Type B pancreatic cell (in vitro differentiated cells): Measurements from ENCODE around the gene RNF220. TPM values are rescaled to one million over a fixed set of nuclear protein-coding genes. Genes with fewer than 3 reads are reported as not detected.

ENCODE experiments used
- DNase-seq: peaks from one replicate; pipeline ENCODE4 v3.0.0; 2021; ENCODE audit warnings: mixed read lengths; ENCODE audit not compliant: unreplicated experiment; ENCODE audit errors: extremely low spot score
- H3K27ac Mint-ChIP-seq: 2 replicates; pipeline ENCODE4 v1.8.0; 2021; ENCODE audit warnings: mild to moderate bottlenecking, mixed read lengths
- H3K27me3 Mint-ChIP-seq: 2 replicates; pipeline ENCODE4 v1.8.0; 2021; ENCODE audit warnings: mixed read lengths
- H3K36me3 Mint-ChIP-seq: 2 replicates; pipeline ENCODE4 v1.8.0; 2021; ENCODE audit warnings: mixed read lengths
- H3K4me1 Mint-ChIP-seq: one replicate; pipeline ENCODE4 v1.8.0; 2021; ENCODE audit warnings: mixed read lengths; ENCODE audit not compliant: unreplicated experiment
- H3K4me3 Mint-ChIP-seq: 2 replicates; pipeline ENCODE4 v1.8.0; 2021; ENCODE audit warnings: mild to moderate bottlenecking, mixed read lengths
- H3K9me3 Mint-ChIP-seq: 2 replicates; pipeline ENCODE4 v1.8.0; 2021; ENCODE audit warnings: mixed read lengths
- total RNA-seq: library from RNA; stranded (reverse); gene quantifications from 2 replicates; pipeline ENCODE4 v1.2.1, GENCODE V29; 2021; ENCODE audit warnings: low replicate concordance
- TF ChIP-seq, protein P1 (sequence below): fragments of 200-600 bp; sonication (generic); conservative IDR thresholded peaks from 2 replicates; pipeline ENCODE4 v1.5.0; 2021; ENCODE audit warnings: antibody characterized with exemption, mild to moderate bottlenecking

The RNF220 gene
- total RNA-seq, 1 donor from 2014 or later, result 87.1 TPM

DNA sequence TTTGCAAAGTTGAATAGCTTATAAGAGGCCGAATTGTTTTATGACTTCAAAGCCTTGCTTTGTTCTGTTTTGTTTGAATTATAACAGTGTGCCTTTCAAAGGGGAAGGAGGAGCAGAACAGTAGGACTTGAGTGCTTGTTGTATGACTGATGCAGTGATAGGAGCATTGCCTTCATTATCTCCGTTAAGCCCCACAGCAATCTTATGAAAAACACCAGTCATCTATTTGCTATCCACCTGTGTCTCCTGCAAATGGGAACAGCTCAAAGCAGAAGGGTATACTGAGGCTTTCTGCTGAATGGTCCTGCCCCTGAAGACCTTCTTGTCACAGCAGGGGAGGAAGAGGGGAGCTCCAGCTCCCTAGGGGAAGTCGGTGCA, 127.5 kb downstream of the RNF220 start:
- DNase-seq, result no peak
- H3K36me3 Mint-ChIP-seq, result no peaks in the 10 kb centered on the region
- peaks cover 6% of the 10 kb centered on the region for H3K4me1 Mint-ChIP-seq
- TF ChIP-seq, protein P1, sequence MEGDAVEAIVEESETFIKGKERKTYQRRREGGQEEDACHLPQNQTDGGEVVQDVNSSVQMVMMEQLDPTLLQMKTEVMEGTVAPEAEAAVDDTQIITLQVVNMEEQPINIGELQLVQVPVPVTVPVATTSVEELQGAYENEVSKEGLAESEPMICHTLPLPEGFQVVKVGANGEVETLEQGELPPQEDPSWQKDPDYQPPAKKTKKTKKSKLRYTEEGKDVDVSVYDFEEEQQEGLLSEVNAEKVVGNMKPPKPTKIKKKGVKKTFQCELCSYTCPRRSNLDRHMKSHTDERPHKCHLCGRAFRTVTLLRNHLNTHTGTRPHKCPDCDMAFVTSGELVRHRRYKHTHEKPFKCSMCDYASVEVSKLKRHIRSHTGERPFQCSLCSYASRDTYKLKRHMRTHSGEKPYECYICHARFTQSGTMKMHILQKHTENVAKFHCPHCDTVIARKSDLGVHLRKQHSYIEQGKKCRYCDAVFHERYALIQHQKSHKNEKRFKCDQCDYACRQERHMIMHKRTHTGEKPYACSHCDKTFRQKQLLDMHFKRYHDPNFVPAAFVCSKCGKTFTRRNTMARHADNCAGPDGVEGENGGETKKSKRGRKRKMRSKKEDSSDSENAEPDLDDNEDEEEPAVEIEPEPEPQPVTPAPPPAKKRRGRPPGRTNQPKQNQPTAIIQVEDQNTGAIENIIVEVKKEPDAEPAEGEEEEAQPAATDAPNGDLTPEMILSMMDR, result no peak
- H3K4me3 Mint-ChIP-seq, result no peak overlapping the region
- peaks cover 5% of the 10 kb centered on the region for H3K9me3 Mint-ChIP-seq
- H3K27me3 Mint-ChIP-seq, result peaks cover 29% of the 10 kb centered on the region
- H3K27ac Mint-ChIP-seq, result no peak overlapping the region

DNA sequence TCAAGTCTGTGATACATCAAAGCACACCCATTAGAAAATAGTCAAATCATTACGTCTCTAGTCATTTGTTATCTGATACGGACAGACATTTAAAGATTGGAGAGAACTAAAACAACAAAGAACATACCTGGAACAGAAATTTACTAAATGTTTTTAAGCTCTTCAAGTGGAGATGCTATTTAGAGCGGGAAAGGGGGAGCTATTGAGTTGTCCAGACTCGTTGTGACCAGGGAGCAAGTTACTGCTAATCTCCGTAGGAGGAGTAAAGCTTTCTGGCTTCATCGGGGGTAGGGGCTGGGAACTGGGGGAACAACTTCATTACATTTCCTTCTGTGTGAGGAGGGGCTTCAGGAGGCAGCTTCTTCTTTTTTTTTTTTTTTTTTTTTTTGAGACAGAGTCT, 129.7 kb downstream of the RNF220 start:
- TF ChIP-seq, protein P1, result no peak
- Mint-ChIP-seq H3K4me3 (no peak overlapping the region), H3K9me3 (peaks cover 5% of the 10 kb centered on the region), H3K27me3 (peaks cover 44% of the 10 kb centered on the region), H3K4me1 (peaks cover 8% of the 10 kb centered on the region), H3K36me3 (no peaks in the 10 kb centered on the region), H3K27ac (no peak overlapping the region)
- DNase-seq, result no peak

DNA sequence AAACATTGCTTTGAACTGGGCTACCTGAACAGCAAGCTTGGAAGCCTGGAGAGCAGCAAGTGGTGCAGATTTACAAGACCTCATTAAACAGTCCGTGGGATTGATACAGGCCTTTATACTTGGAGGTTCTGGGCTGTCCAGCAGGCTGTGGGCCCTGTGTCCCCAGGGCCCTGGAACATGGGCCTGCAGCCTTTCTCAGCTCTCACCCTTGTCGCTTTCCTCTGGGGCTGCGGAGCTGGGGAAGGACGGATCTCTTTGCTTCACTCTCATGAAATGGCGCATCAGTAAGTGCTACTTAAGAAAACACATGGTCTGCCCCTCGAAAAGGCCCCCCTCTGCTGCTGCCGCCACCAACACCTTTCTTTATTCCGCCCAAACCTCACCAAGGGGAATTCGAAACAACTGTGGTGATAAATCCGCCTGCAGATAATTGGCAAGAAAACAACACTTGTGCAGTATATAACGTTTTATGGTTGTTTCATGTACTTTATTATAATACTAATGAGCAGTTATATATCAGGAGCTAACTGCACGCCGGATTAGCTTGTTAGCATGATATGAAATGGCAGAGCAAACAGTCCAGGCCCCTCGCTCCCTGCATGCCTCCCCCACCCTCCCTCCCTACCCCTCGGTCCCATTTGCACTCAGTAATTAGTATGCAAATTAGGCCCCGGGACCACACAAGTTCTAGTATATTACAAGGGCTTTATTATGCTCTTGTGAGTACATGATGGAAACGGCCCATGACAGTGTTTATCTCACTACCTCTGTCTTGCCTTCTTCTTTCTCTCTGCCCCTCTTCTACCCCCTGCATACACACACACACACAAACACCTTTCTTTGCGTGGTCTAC, 131.5 kb downstream of the RNF220 start:
- TF ChIP-seq, protein P1, result no peak
- H3K27ac Mint-ChIP-seq, result no peak overlapping the region
- no peak overlapping the region for H3K4me3 Mint-ChIP-seq
- peaks cover 52% of the 10 kb centered on the region for H3K27me3 Mint-ChIP-seq
- no peaks in the 10 kb centered on the region for H3K36me3 Mint-ChIP-seq
- DNase-seq, result no peak
- H3K4me1 Mint-ChIP-seq, result peaks cover 20% of the 10 kb centered on the region
- H3K9me3 Mint-ChIP-seq, result peaks cover 5% of the 10 kb centered on the region

DNA sequence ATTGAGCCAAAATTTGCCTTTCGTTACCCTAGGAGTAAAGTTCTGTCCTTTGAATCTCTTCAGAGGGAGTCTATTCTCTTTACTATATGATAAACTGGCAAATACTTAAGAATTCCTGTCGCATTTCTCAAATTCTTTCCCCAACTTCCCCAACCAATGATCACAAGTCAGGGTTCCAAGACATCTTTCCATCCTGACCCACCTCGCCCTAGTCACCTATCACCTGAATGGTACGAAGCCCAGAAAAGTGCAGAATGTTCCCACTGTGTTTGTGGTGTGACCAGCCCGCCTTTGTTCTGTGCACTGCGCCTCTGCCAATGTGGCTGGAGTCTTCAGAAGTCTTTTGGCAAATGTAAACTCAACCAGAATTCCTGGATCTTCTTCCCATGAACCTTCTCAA, 132.5 kb downstream of the RNF220 start:
- no peaks in the 10 kb centered on the region for H3K36me3 Mint-ChIP-seq
- TF ChIP-seq, protein P1, result no peak
- DNase-seq, result no peak
- H3K4me3 Mint-ChIP-seq, result no peak overlapping the region
- no peak overlapping the region for H3K27ac Mint-ChIP-seq
- peaks cover 5% of the 10 kb centered on the region for H3K9me3 Mint-ChIP-seq
- H3K27me3 Mint-ChIP-seq, result peaks cover 54% of the 10 kb centered on the region
- H3K4me1 Mint-ChIP-seq, result peaks cover 22% of the 10 kb centered on the region

DNA sequence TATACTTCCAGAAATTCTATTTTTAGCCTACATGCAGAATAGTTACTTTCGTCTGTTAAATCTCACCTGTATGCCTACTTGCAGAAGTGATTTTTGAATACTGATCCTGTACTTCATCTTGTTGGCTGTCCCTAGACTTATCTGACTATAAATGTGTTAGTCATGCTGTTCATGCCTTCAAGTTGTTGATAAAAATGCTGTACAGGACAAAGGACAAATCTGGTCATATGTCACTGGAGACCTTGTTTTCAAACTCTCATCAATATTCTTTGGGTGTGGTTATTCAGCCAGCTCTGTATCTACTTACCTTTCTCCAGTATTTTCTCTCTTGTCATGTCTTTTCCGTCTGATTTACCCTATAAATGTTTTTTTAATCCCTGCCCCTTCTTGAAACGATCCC, 132.9 kb downstream of the RNF220 start:
- DNase-seq, result no peak
- H3K27me3 Mint-ChIP-seq, result peaks cover 50% of the 10 kb centered on the region
- H3K27ac Mint-ChIP-seq, result no peak overlapping the region
- peaks cover 22% of the 10 kb centered on the region for H3K4me1 Mint-ChIP-seq
- H3K4me3 Mint-ChIP-seq, result no peak overlapping the region
- H3K9me3 Mint-ChIP-seq, result peaks cover 5% of the 10 kb centered on the region
- TF ChIP-seq, protein P1, result no peak
- H3K36me3 Mint-ChIP-seq, result no peaks in the 10 kb centered on the region
